ENCODE measurements around the gene SDF2.

DNA sequence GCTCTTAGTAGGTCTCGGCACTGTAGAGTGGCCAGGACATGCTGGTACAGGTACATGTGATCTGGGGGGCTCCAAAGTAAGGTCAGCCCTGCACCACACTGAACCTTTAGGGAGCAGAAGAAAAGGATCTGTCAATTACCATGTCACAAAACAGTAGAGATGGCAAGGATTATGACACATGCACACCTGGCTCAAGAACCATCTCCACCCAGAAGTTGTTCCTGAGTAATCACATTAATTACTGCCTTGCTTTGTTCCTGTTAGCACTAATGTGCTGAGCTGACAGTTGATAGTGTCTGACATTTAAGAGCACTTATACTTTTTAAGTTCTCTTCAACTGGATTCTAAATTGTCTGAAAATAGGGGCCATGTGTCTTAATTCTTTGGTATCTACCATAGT lies 26.2 kb downstream of the SDF2 start:
- TF ChIP-seq, protein P1, sequence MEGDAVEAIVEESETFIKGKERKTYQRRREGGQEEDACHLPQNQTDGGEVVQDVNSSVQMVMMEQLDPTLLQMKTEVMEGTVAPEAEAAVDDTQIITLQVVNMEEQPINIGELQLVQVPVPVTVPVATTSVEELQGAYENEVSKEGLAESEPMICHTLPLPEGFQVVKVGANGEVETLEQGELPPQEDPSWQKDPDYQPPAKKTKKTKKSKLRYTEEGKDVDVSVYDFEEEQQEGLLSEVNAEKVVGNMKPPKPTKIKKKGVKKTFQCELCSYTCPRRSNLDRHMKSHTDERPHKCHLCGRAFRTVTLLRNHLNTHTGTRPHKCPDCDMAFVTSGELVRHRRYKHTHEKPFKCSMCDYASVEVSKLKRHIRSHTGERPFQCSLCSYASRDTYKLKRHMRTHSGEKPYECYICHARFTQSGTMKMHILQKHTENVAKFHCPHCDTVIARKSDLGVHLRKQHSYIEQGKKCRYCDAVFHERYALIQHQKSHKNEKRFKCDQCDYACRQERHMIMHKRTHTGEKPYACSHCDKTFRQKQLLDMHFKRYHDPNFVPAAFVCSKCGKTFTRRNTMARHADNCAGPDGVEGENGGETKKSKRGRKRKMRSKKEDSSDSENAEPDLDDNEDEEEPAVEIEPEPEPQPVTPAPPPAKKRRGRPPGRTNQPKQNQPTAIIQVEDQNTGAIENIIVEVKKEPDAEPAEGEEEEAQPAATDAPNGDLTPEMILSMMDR (IDR thresholded peaks at IDR 0.05) = no peak
- no peak for TF ChIP-seq TCF7L2 (IDR thresholded peaks at IDR 0.05; ENCODE audit: low read depth, low read length)
